NK-92 treated with Interleukin-12 subunit alpha and Interleukin-12 subunit beta, amount 100 ng/mL, for 24 hours (cell line): ENCODE results near the gene FOXD2.

Experiments used
- DNase-seq: peaks from one replicate; lab custom pipeline; 2025; lab: John Stamatoyannopoulos, UW

FOXD2 gene

GRCh38 chr1:47437447-47438164, at the start of gene FOXD2:
TSS of gene FOXD2 (plus strand) at chr1:47438044. CDS start at chr1:47438136, 92 bp downstream.
- DNase-seq, result peak; percentile 96

GRCh38 chr1:47388891-47389238, 49.0 kb upstream of the FOXD2 start:
- no peak for DNase-seq

GRCh38 chr1:47389731-47390130, 48.1 kb upstream of the FOXD2 start:
- DNase-seq, result no peak

- no peak for DNase-seq
Measured at GRCh38 chr1:47390843-47391242, 47.0 kb upstream of the FOXD2 start.

- DNase-seq, result no peak
Measured at GRCh38 chr1:47393141-47393540, 44.7 kb upstream of the FOXD2 start.

GRCh38 chr1:47395433-47395832, 42.4 kb upstream of the FOXD2 start:
- DNase-seq, result no peak

- DNase-seq, result no peak
Measured at GRCh38 chr1:47396671-47397196, 41.1 kb upstream of the FOXD2 start.

- DNase-seq, result no peak
Measured at GRCh38 chr1:47399138-47399845, 38.6 kb upstream of the FOXD2 start.

- DNase-seq, result no peak
Measured at GRCh38 chr1:47399846-47400155, 38.0 kb upstream of the FOXD2 start.

- DNase-seq, result no peak
Measured at GRCh38 chr1:47401761-47402160, 36.1 kb upstream of the FOXD2 start.

- DNase-seq, result no peak
Measured at GRCh38 chr1:47402591-47402990, 35.3 kb upstream of the FOXD2 start.

- DNase-seq, result no peak
Measured at GRCh38 chr1:47403321-47403910, 34.4 kb upstream of the FOXD2 start.

- DNase-seq, result no peak
Measured at GRCh38 chr1:47405697-47406096, 32.1 kb upstream of the FOXD2 start.

GRCh38 chr1:47406966-47407365, 30.9 kb upstream of the FOXD2 start:
- DNase-seq, result no peak

- no peak for DNase-seq
Measured at GRCh38 chr1:47407481-47407880, 30.4 kb upstream of the FOXD2 start.

- DNase-seq, result no peak
Measured at GRCh38 chr1:47409311-47410067, 28.4 kb upstream of the FOXD2 start.

GRCh38 chr1:47410068-47410455, 27.8 kb upstream of the FOXD2 start:
- no peak for DNase-seq

GRCh38 chr1:47411436-47411835, 26.4 kb upstream of the FOXD2 start:
- DNase-seq, result no peak

GRCh38 chr1:47412437-47412836, 25.4 kb upstream of the FOXD2 start:
- no peak for DNase-seq

GRCh38 chr1:47415728-47416318, 22.0 kb upstream of the FOXD2 start, which contains the start of gene FOXE3:
TSS of gene FOXE3 (plus strand) at chr1:47416285. CDS start at chr1:47416316, 31 bp downstream.
- no peak for DNase-seq

- DNase-seq, result no peak
Measured at GRCh38 chr1:47416319-47417169, 21.3 kb upstream of the FOXD2 start.
